Karpas-422 (cell line): ENCODE data around the gene HOOK2. TPM values are rescaled to one million over a fixed set of nuclear protein-coding genes. Genes with fewer than 3 reads are reported as not detected.

Experiments
- DNase-seq: peaks from one replicate; pipeline ENCODE4 v3.0.0-alpha.2; 2015
- H2AFZ ChIP-seq: fragments of 200-600 bp; sonication (generic); 2 replicates; pipeline ENCODE4 v1.6.1; 2014; ENCODE audit warnings: antibody characterized with exemption, low read length, mixed read lengths
- H3K27ac ChIP-seq: fragments of 200-600 bp; sonication (generic); 2 replicates; pipeline ENCODE4 v1.5.1; 2014; ENCODE audit warnings: mild to moderate bottlenecking, low read length, moderate library complexity
- H3K27me3 ChIP-seq: fragments of 200-600 bp; sonication (generic); 2 replicates; pipeline ENCODE4 v1.6.1; 2014; ENCODE audit warnings: low read length, mixed read lengths
- H3K36me3 ChIP-seq: fragments of 200-600 bp; sonication (generic); 2 replicates; pipeline ENCODE4 v1.6.1; 2014; ENCODE audit warnings: low read length, mixed read lengths; ENCODE audit not compliant: insufficient read depth
- H3K4me1 ChIP-seq: fragments of 200-600 bp; sonication (generic); 2 replicates; pipeline ENCODE4 v1.6.1; 2014; ENCODE audit warnings: mild to moderate bottlenecking, low read length, mixed read lengths
- H3K4me2 ChIP-seq: fragments of 200-600 bp; sonication (generic); 2 replicates; pipeline ENCODE4 v1.6.1; 2014; ENCODE audit warnings: low read length, low read depth, mild to moderate bottlenecking; ENCODE audit not compliant: poor library complexity, severe bottlenecking
- H3K4me3 ChIP-seq: fragments of 200-600 bp; sonication (generic); 2 replicates; pipeline ENCODE4 v1.5.1; 2014; ENCODE audit warnings: mild to moderate bottlenecking, antibody characterized with exemption, low read length, mixed read lengths
- H3K79me2 ChIP-seq: fragments of 200-600 bp; sonication (generic); 2 replicates; pipeline ENCODE4 v1.6.1; 2014; ENCODE audit warnings: mild to moderate bottlenecking, low read length, mixed read lengths
- H3K9ac ChIP-seq: fragments of 200-600 bp; sonication (generic); 2 replicates; pipeline ENCODE4 v1.6.0; 2014; ENCODE audit warnings: low read length
- H3K9me2 ChIP-seq: fragments of 200-600 bp; sonication (generic), shearing (Covaris generic); replicated peaks from 2 replicates; pipeline ENCODE4 v1.6.0; 2014; ENCODE audit warnings: mild to moderate bottlenecking, low read length, moderate library complexity; ENCODE audit not compliant: insufficient read depth
- H3K9me3 ChIP-seq: fragments of 300-700, 200-600 bp; sonication (generic); 2 replicates; pipeline ENCODE4 v1.6.1; 2014; ENCODE audit warnings: low read length, mixed read lengths
- H4K20me1 ChIP-seq: fragments of 200-600 bp; sonication (generic); 2 replicates; pipeline ENCODE4 v1.6.1; 2014; ENCODE audit warnings: mild to moderate bottlenecking, antibody characterized with exemption, low read length, low read depth; ENCODE audit not compliant: insufficient read depth
- total RNA-seq: library from RNA; depleted of rRNA; stranded (reverse); fragments of >200 nt; shearing (Covaris generic); gene quantifications from 2 replicates; pipeline ENCODE4 v1.2.3, GENCODE V29; 2014; ENCODE audit warnings: low replicate concordance

Gene HOOK2
- total RNA-seq, 1 experiment from 2014 or later: 7.6 TPM

- no peaks in the 10 kb centered on the region for H3K9me2 ChIP-seq
- H3K27ac ChIP-seq: peak overlapping the region; percentile 23
- H3K9ac ChIP-seq: peak overlapping the region; percentile 61
- H3K4me3 ChIP-seq: peak overlapping the region; percentile 66
- H3K4me2 ChIP-seq: peak overlapping the region; percentile 80
- no peaks in the 10 kb centered on the region for H3K79me2 ChIP-seq
- no peaks in the 10 kb centered on the region for H3K27me3 ChIP-seq
- peak overlapping the region; percentile 63; the same call in 1 of the 2 replicates for H2AFZ ChIP-seq
- no peaks in the 10 kb centered on the region for H3K9me3 ChIP-seq
- peak; percentile 85 for DNase-seq
- no peaks in the 10 kb centered on the region for H3K36me3 ChIP-seq
- H3K4me1 ChIP-seq: peaks cover 70% of the 10 kb centered on the region
- H4K20me1 ChIP-seq: no peaks in the 10 kb centered on the region
Measured at GRCh38 chr19:12782424-12783290, 7.3 kb upstream of the HOOK2 start.

DNA sequence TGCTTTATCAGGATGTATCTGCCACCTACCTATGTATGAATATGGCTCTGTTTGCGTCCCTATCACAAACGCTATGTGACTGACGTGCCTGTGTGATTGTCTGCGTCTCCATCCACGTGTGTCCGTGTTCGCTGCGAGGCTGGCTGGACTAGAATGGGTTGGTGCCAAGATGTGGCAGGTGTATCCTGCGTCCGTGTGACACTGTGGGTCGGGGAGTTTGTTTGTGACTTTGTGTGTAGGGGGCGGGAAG lies 6.7 kb upstream of the HOOK2 start:
- no peaks in the 10 kb centered on the region for H3K79me2 ChIP-seq
- no peaks in the 10 kb centered on the region for H3K9me3 ChIP-seq
- peaks cover 74% of the 10 kb centered on the region for H3K4me1 ChIP-seq
- no peaks in the 10 kb centered on the region for H3K36me3 ChIP-seq
- no peaks in the 10 kb centered on the region for H3K9me2 ChIP-seq
- peak overlapping the region; percentile 66 for H3K4me3 ChIP-seq
- H3K9ac ChIP-seq: peak overlapping the region; percentile 61
- H3K27ac ChIP-seq: peak overlapping the region; percentile 14; the same call in 1 of the 2 replicates
- no peak for DNase-seq
- no peaks in the 10 kb centered on the region for H3K27me3 ChIP-seq
- H2AFZ ChIP-seq: peak overlapping the region; percentile 63; the same call in 1 of the 2 replicates
- H3K4me2 ChIP-seq: peak overlapping the region; percentile 80
- H4K20me1 ChIP-seq: no peaks in the 10 kb centered on the region

- Histone ChIP-seq H3K79me2 (no peaks in the 10 kb centered on the region), H3K4me3 (peak overlapping the region; percentile 71), H3K27ac (peak overlapping the region; percentile 46), H3K4me1 (peaks cover 57% of the 10 kb centered on the region), H3K9ac (peak overlapping the region; percentile 86), H3K9me2 (no peaks in the 10 kb centered on the region), H4K20me1 (no peaks in the 10 kb centered on the region), H3K27me3 (no peaks in the 10 kb centered on the region), H3K9me3 (no peaks in the 10 kb centered on the region), H2AFZ (peak overlapping the region; percentile 38), H3K36me3 (no peaks in the 10 kb centered on the region), H3K4me2 (peak overlapping the region; percentile 79)
- peak; percentile 56 for DNase-seq
Measured at GRCh38 chr19:12779162-12779993, 4.0 kb upstream of the HOOK2 start.

- H4K20me1 ChIP-seq: no peaks in the 10 kb centered on the region
- H2AFZ ChIP-seq: peak overlapping the region; percentile 38
- DNase-seq: no peak
- peak overlapping the region; percentile 79 for H3K4me2 ChIP-seq
- no peaks in the 10 kb centered on the region for H3K36me3 ChIP-seq
- peak overlapping the region; percentile 86 for H3K9ac ChIP-seq
- H3K27me3 ChIP-seq: no peaks in the 10 kb centered on the region
- peak overlapping the region; percentile 46 for H3K27ac ChIP-seq
- H3K4me1 ChIP-seq: peaks cover 52% of the 10 kb centered on the region
- no peaks in the 10 kb centered on the region for H3K9me3 ChIP-seq
- H3K9me2 ChIP-seq: no peaks in the 10 kb centered on the region
- peak overlapping the region; percentile 71 for H3K4me3 ChIP-seq
- no peaks in the 10 kb centered on the region for H3K79me2 ChIP-seq
Measured at GRCh38 chr19:12778905-12779161, 3.5 kb upstream of the HOOK2 start.

- no peaks in the 10 kb centered on the region for H3K9me3 ChIP-seq
- no peaks in the 10 kb centered on the region for H4K20me1 ChIP-seq
- peaks cover 46% of the 10 kb centered on the region for H3K4me1 ChIP-seq
- H3K36me3 ChIP-seq: no peaks in the 10 kb centered on the region
- peak overlapping the region; percentile 38; the same call in 1 of the 2 replicates for H2AFZ ChIP-seq
- DNase-seq: peak; percentile 81
- H3K9me2 ChIP-seq: no peaks in the 10 kb centered on the region
- H3K27me3 ChIP-seq: no peaks in the 10 kb centered on the region
- H3K27ac ChIP-seq: peak overlapping the region; percentile 46
- H3K4me2 ChIP-seq: peak overlapping the region; percentile 79
- H3K79me2 ChIP-seq: no peaks in the 10 kb centered on the region
- peak overlapping the region; percentile 71 for H3K4me3 ChIP-seq
- peak overlapping the region; percentile 86 for H3K9ac ChIP-seq
Measured at GRCh38 chr19:12778017-12778904, 2.9 kb upstream of the HOOK2 start.

GRCh38 chr19:12777217-12778016 lies 2.1 kb upstream of the HOOK2 start:
- H4K20me1 ChIP-seq: no peaks in the 10 kb centered on the region
- H2AFZ ChIP-seq: peak overlapping the region; percentile 71; the same call in 1 of the 2 replicates
- no peaks in the 10 kb centered on the region for H3K36me3 ChIP-seq
- peak overlapping the region; percentile 46 for H3K27ac ChIP-seq
- DNase-seq: peak; percentile 94
- H3K4me1 ChIP-seq: peaks cover 38% of the 10 kb centered on the region
- no peaks in the 10 kb centered on the region for H3K9me2 ChIP-seq
- H3K4me3 ChIP-seq: peak overlapping the region; percentile 71
- peak overlapping the region; percentile 86 for H3K9ac ChIP-seq
- no peaks in the 10 kb centered on the region for H3K79me2 ChIP-seq
- peak overlapping the region; percentile 79 for H3K4me2 ChIP-seq
- H3K9me3 ChIP-seq: no peaks in the 10 kb centered on the region
- no peaks in the 10 kb centered on the region for H3K27me3 ChIP-seq

DNA sequence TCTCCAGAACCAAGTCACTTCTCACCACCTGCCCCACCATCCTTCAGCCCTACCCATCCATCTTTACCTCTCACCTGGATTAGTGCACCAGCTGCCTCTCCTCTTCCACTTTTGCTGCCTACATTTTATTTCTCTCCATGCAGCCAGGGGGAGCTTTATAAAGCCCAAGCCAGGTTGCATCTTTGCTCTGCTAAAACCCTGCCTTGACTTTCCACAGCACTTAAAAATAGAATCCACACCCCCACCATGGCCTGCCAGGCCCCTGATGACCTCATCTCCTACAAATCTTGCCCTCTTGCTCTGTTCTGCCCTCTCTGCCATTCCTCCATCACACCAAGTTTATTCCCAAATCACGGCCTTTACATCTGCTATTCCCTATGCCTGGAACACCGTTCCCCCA lies 1.8 kb downstream of the HOOK2 start:
- peak; percentile 59 for DNase-seq
- Histone ChIP-seq H3K9me3 (no peaks in the 10 kb centered on the region), H3K27ac (no peak overlapping the region), H3K4me3 (no peak overlapping the region), H3K4me2 (no peak overlapping the region), H2AFZ (no peak overlapping the region), H3K9me2 (no peaks in the 10 kb centered on the region), H3K27me3 (no peaks in the 10 kb centered on the region), H3K79me2 (no peaks in the 10 kb centered on the region), H4K20me1 (no peaks in the 10 kb centered on the region), H3K9ac (no peak overlapping the region), H3K4me1 (peaks cover 29% of the 10 kb centered on the region), H3K36me3 (no peaks in the 10 kb centered on the region)
